Measurements from ENCODE around the gene TMEM247. TPM values are rescaled to one million over a fixed set of nuclear protein-coding genes. Genes with fewer than 3 reads are reported as not detected.
"Not testable (repeated sequence)": the region's sequence is repeated elsewhere in the genome, so short reads cannot be mapped to it uniquely, and the experiment has no call there.

Gene TMEM247
- polyA plus RNA-seq, 1 of the 3 experiments (the other 2 are of a cell fraction), result not detected

DNA sequence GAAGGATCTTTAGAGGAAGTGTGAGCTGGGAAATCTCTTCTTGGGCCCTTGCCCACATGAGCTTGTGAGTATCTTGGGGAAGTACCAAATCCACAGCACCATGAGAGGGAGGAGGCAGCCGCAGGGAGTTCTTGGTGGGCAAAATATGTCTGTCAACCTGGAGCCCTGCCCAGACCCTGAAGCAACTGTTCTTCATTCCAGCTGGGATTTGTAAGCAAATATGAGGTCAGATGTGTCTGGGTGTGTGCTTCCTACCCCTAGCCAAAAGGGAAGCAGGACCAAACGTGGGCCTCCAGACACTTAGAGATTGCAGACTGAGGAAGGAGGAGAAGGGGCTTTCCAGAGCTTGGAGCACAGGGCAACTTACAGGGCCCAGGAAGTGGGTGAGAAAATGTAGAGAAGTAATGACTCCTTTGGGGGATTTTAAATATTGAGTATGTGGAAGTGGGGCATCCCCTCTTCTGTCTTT is 41.9 kb downstream of the TMEM247 start:
- Histone ChIP-seq H2AFZ (ENCODE audit: low read depth) (no peak overlapping the region), H3K79me2 (ENCODE audit: insufficient read depth) (no peaks in the 10 kb centered on the region), H3K4me1 (ENCODE audit: control insufficient read depth in 1 of 2, insufficient read depth in 2 of 2, low read depth in 1 of 2, low read length in 1 of 2) (peaks cover 0 to 4% of the 10 kb centered on the region in 2 experiments; a peak in 1 of 4 replicates), H3K36me3 (replicated peaks in 1 of 2; ENCODE audit: control insufficient read depth in 1 of 2, insufficient read depth in 2 of 2, low read length in 1 of 2) (no peaks in the 10 kb centered on the region), H3K4me2 (no peak overlapping the region), H4K20me1 (ENCODE audit: insufficient read depth) (no peaks in the 10 kb centered on the region), H3K27me3 (ENCODE audit: insufficient read depth) (no peaks in the 10 kb centered on the region), H3K9me2 (no peaks in the 10 kb centered on the region), H3K9me3 (peaks cover 15% of the 10 kb centered on the region; the same call in 1 of the 2 replicates), H3K27ac (ENCODE audit: low read depth in 2 of 2, low read length in 1 of 2) (no peak overlapping the region), H3K9ac (no peak overlapping the region), H3K4me3 (ENCODE audit: low read depth in 2 of 2, low read length in 1 of 2) (no peak overlapping the region), H3F3A (replicated peaks; ENCODE audit: insufficient read depth) (no peaks in the 10 kb centered on the region)
- CTCF ChIA-PET, result no interaction called here
- no peak for DNase-seq
- 59% methylated on average over 2 of the region's 2 CpGs for WGBS (ENCODE audit: low lambda C conversion rate)
- POLR2A ChIA-PET, result no interaction called here
- TF ChIP-seq RCOR1 (IDR thresholded peaks at IDR 0.05; ENCODE audit: low read length) (no peak), NRF1 (IDR thresholded peaks at IDR 0.05; ENCODE audit: low read depth, low read length) (no peak)
- TF ChIP-seq, protein P1, sequence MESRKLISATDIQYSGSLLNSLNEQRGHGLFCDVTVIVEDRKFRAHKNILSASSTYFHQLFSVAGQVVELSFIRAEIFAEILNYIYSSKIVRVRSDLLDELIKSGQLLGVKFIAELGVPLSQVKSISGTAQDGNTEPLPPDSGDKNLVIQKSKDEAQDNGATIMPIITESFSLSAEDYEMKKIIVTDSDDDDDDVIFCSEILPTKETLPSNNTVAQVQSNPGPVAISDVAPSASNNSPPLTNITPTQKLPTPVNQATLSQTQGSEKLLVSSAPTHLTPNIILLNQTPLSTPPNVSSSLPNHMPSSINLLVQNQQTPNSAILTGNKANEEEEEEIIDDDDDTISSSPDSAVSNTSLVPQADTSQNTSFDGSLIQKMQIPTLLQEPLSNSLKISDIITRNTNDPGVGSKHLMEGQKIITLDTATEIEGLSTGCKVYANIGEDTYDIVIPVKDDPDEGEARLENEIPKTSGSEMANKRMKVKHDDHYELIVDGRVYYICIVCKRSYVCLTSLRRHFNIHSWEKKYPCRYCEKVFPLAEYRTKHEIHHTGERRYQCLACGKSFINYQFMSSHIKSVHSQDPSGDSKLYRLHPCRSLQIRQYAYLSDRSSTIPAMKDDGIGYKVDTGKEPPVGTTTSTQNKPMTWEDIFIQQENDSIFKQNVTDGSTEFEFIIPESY (IDR thresholded peaks at IDR 0.05; ENCODE audit: borderline replicate concordance, low read depth), result no peak
- TF ChIP-seq, protein P2, sequence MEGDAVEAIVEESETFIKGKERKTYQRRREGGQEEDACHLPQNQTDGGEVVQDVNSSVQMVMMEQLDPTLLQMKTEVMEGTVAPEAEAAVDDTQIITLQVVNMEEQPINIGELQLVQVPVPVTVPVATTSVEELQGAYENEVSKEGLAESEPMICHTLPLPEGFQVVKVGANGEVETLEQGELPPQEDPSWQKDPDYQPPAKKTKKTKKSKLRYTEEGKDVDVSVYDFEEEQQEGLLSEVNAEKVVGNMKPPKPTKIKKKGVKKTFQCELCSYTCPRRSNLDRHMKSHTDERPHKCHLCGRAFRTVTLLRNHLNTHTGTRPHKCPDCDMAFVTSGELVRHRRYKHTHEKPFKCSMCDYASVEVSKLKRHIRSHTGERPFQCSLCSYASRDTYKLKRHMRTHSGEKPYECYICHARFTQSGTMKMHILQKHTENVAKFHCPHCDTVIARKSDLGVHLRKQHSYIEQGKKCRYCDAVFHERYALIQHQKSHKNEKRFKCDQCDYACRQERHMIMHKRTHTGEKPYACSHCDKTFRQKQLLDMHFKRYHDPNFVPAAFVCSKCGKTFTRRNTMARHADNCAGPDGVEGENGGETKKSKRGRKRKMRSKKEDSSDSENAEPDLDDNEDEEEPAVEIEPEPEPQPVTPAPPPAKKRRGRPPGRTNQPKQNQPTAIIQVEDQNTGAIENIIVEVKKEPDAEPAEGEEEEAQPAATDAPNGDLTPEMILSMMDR (IDR thresholded peaks at IDR 0.05), result no peak

DNA sequence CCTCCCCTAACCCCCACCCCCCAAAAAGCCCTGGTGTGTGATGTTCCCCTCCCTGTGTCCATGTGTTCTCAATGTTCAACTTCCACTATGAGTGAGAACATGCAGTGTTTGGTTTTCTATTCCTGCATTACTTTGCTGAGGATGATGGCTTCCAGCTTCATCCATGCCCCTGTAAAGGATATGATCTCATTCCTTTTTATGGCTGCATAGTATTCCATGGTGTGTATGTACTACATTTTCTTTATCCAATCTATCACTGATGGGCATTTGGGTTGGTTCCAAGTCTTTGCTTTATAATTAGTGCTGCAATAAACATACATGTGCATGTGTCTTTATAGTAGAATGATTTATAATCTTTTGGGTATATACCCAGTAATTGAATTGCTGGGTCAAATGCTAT is 43.0 kb downstream of the TMEM247 start:
- DNase-seq; H2AFZ ChIP-seq (ENCODE audit: low read depth); H3K27me3 ChIP-seq (ENCODE audit: insufficient read depth); H3K9ac ChIP-seq; H3K4me2 ChIP-seq; H3K4me3 ChIP-seq (ENCODE audit: low read depth in 2 of 2, low read length in 1 of 2); H3K79me2 ChIP-seq (ENCODE audit: insufficient read depth); H3K36me3 ChIP-seq (replicated peaks in 1 of 2; ENCODE audit: control insufficient read depth in 1 of 2, insufficient read depth in 2 of 2, low read length in 1 of 2); H3K4me1 ChIP-seq (ENCODE audit: control insufficient read depth in 1 of 2, insufficient read depth in 2 of 2, low read depth in 1 of 2, low read length in 1 of 2); H3K9me2 ChIP-seq; H3K9me3 ChIP-seq; H3K27ac ChIP-seq (ENCODE audit: low read depth in 2 of 2, low read length in 1 of 2); H4K20me1 ChIP-seq (ENCODE audit: insufficient read depth); POLR2A ChIA-PET; H3F3A ChIP-seq (replicated peaks; ENCODE audit: insufficient read depth): not testable (repeated sequence)
- CTCF ChIA-PET, result interaction anchor here (0.6 kb wide), 1 partner anchor 59 kb away, joined by 3 read pairs; no protein-coding TSS in a partner anchor

DNA sequence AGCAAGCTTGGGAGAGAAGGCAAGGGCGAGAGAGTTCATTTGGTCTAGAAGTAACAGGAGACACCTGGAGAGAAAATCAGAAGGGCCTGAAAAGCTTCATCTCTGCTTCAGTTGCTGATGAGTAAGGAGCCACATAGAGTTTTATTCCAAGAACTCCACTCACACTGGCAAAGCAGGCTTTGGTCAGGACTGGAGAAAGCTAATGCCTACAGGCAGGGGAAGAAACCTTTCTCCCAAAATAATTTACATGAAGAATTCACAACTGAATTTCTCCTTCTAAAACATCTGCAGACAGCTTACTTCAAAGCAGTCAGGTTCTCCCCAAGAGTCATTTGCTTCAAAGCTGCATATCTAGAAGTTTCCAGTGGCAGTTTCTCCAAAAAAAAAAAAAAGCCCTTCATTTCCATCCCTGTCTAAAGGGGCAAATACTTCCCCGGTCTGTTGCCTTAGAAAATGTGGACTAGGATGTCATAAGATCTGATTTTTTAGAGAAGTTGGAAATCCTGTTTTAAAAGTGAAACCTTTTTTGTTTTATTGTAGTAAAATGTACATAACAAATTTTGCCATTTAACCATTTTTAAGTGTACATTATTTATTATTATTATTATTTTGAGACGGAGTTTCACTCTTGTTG is 46.3 kb downstream of the TMEM247 start:
- no peaks in the 10 kb centered on the region for H3K9me2 ChIP-seq
- DNase-seq, result no peak
- H3K79me2 ChIP-seq (ENCODE audit: insufficient read depth), result no peaks in the 10 kb centered on the region
- no peak overlapping the region for H3K9ac ChIP-seq
- H3K36me3 ChIP-seq (replicated peaks in 1 of 2; ENCODE audit: control insufficient read depth in 1 of 2, insufficient read depth in 2 of 2, low read length in 1 of 2), result no peaks in the 10 kb centered on the region
- 93% methylated on average over 3 of the region's 3 CpGs for WGBS (ENCODE audit: low lambda C conversion rate)
- H3K4me1 ChIP-seq (ENCODE audit: control insufficient read depth in 1 of 2, insufficient read depth in 2 of 2, low read depth in 1 of 2, low read length in 1 of 2), result peaks cover 0 to 2% of the 10 kb centered on the region in 2 experiments; a peak in 1 of 4 replicates
- H3K27ac ChIP-seq (ENCODE audit: low read depth in 2 of 2, low read length in 1 of 2), result no peak overlapping the region
- POLR2A ChIA-PET, result interaction anchor here (1.1 kb wide), 1 partner anchor 13 kb away, joined by 3 read pairs; no protein-coding TSS in a partner anchor
- no peak overlapping the region for H3K4me2 ChIP-seq
- no peak overlapping the region for H3K4me3 ChIP-seq (ENCODE audit: low read depth in 2 of 2, low read length in 1 of 2)
- H2AFZ ChIP-seq (ENCODE audit: low read depth), result no peak overlapping the region
- H3K27me3 ChIP-seq (ENCODE audit: insufficient read depth), result no peaks in the 10 kb centered on the region
- TF ChIP-seq RXRA (IDR thresholded peaks at IDR 0.05; ENCODE audit: borderline replicate concordance, low read depth) (no peak), JUND (IDR thresholded peaks at IDR 0.05) (no peak), GABPA (IDR thresholded peaks at IDR 0.05; ENCODE audit: low read depth) (no peak), MXI1 (IDR thresholded peaks at IDR 0.05; ENCODE audit: low read depth, low read length) (no peak), TAF1 (IDR thresholded peaks at IDR 0.05; ENCODE audit: borderline replicate concordance, low read depth, low read length) (no peak)
- TF ChIP-seq, protein P3, sequence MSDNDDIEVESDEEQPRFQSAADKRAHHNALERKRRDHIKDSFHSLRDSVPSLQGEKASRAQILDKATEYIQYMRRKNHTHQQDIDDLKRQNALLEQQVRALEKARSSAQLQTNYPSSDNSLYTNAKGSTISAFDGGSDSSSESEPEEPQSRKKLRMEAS (IDR thresholded peaks at IDR 0.05; ENCODE audit: low read depth), result no peak
- TF ChIP-seq, protein P4, sequence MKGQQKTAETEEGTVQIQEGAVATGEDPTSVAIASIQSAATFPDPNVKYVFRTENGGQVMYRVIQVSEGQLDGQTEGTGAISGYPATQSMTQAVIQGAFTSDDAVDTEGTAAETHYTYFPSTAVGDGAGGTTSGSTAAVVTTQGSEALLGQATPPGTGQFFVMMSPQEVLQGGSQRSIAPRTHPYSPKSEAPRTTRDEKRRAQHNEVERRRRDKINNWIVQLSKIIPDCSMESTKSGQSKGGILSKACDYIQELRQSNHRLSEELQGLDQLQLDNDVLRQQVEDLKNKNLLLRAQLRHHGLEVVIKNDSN (IDR thresholded peaks at IDR 0.05; ENCODE audit: borderline replicate concordance, low read depth), result no peak
- CTCF ChIA-PET, result interaction anchor here (1.2 to 2.7 kb wide), 2 partner anchors 11 to 19 kb away, joined by 4 to 7 read pairs; no protein-coding TSS in a partner anchor
- H3K9me3 ChIP-seq, result no peaks in the 10 kb centered on the region
- H4K20me1 ChIP-seq (ENCODE audit: insufficient read depth), result no peaks in the 10 kb centered on the region
- H3F3A ChIP-seq (replicated peaks; ENCODE audit: insufficient read depth), result no peaks in the 10 kb centered on the region

All from SK-N-SH (cell line).